Measurements from ENCODE around the gene CHL1. TPM values are rescaled to one million over a fixed set of nuclear protein-coding genes. Genes with fewer than 3 reads are reported as not detected.

The CHL1 gene
- total RNA-seq: under 1 TPM in 1 of 3 donors, not detected in 2; 0.25 TPM

- DNase-seq (no peak), ATAC-seq (no peak)
- Mint-ChIP-seq H3K36me3 (ENCODE audit: insufficient read depth) (no peaks in the 10 kb centered on the region), H3K4me3 (no peak within 1 kb of the TSS), H3K9me3 (peaks cover 3% of the 10 kb centered on the region), H3K27me3 (ENCODE audit: low read depth) (peaks cover 34% of the 10 kb centered on the region), H3K4me1 (ENCODE audit: low read depth) (peaks cover 5% of the 10 kb centered on the region)
Observed at GRCh38 chr3:196311-197148, at the start of gene CHL1. TSS of gene CHL1 (plus strand) at chr3:196763. CDS start at chr3:319777, 123,014 bp downstream.

- Mint-ChIP-seq H3K4me3 (no peak overlapping the region), H3K4me1 (ENCODE audit: low read depth) (no peaks in the 10 kb centered on the region)
- no peak for ATAC-seq
Observed at GRCh38 chr3:151614-152189, 44.9 kb upstream of the CHL1 start.

DNA sequence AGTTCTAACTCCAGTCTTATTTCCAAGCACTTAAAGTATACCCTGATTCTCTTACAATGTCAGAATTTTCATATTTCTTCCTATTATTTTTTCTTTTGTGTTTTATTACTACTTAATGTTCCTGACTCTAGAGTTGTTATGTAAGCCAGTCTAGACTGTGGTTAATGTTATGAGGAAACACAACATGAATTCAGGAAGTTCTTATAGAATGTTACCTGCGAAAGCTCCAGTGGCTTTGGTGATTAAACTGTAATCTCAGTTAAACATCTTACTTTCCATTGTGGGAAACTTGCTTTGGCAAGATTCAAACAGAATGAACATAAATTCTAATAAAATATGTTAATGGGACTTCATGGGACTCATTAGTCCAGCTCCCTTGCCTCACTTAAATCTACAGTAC is 36.6 kb upstream of the CHL1 start:
- DNase-seq (no peak), ATAC-seq (no peak)
- no peak overlapping the region for H3K4me3 Mint-ChIP-seq
- H3K36me3 Mint-ChIP-seq (ENCODE audit: insufficient read depth): no peaks in the 10 kb centered on the region
- H3K4me1 Mint-ChIP-seq (ENCODE audit: low read depth): no peaks in the 10 kb centered on the region
- H3K9me3 Mint-ChIP-seq: no peaks in the 10 kb centered on the region
- no peaks in the 10 kb centered on the region for H3K27me3 Mint-ChIP-seq (ENCODE audit: low read depth)

More at GRCh38 chr3:151614-152189, 44.9 kb upstream of the CHL1 start:
- Mint-ChIP-seq H3K27me3 (ENCODE audit: low read depth) (no peaks in the 10 kb centered on the region), H3K36me3 (ENCODE audit: insufficient read depth) (no peaks in the 10 kb centered on the region), H3K9me3 (no peaks in the 10 kb centered on the region)
- no peak for DNase-seq

- Mint-ChIP-seq H3K9me3 (no peaks in the 10 kb centered on the region), H3K36me3 (ENCODE audit: insufficient read depth) (no peaks in the 10 kb centered on the region), H3K4me1 (ENCODE audit: low read depth) (no peaks in the 10 kb centered on the region), H3K4me3 (no peak overlapping the region), H3K27me3 (ENCODE audit: low read depth) (peaks cover 1% of the 10 kb centered on the region)
- ATAC-seq (no peak), DNase-seq (no peak)
Observed at GRCh38 chr3:166071-166470, 30.5 kb upstream of the CHL1 start.

GRCh38 chr3:166799-167198 is 29.8 kb upstream of the CHL1 start:
- no peak for ATAC-seq
- no peaks in the 10 kb centered on the region for H3K36me3 Mint-ChIP-seq (ENCODE audit: insufficient read depth)

DNA sequence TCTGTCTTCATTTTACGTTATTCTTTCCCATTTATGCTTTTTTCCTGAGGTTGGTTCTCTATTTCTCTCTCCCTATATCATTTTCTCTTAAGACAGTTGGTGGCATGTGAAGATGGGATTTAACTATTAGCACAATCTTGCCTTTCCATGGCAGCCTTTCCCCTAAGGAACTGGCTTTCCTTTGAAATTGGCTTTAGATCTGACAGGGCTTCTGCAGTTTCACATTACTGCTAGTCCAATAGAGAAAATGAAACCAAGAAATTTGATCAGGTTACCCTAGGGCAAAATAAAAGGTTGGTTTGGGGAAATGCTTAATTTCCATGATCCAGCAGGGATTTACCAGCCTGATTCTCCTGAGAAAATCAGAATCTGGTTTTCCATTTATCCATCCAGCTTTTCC is 22.7 kb upstream of the CHL1 start:
- ATAC-seq (no peak), DNase-seq (no peak)
- Mint-ChIP-seq H3K9me3 (no peaks in the 10 kb centered on the region), H3K4me3 (no peak overlapping the region), H3K36me3 (ENCODE audit: insufficient read depth) (no peaks in the 10 kb centered on the region), H3K27me3 (ENCODE audit: low read depth) (peaks cover 1% of the 10 kb centered on the region), H3K4me1 (ENCODE audit: low read depth) (no peaks in the 10 kb centered on the region)

More at GRCh38 chr3:166799-167198, 29.8 kb upstream of the CHL1 start:
- Mint-ChIP-seq H3K4me3 (no peak overlapping the region), H3K27me3 (ENCODE audit: low read depth) (peaks cover 1% of the 10 kb centered on the region), H3K4me1 (ENCODE audit: low read depth) (no peaks in the 10 kb centered on the region), H3K9me3 (no peaks in the 10 kb centered on the region)
- no peak for DNase-seq

DNA sequence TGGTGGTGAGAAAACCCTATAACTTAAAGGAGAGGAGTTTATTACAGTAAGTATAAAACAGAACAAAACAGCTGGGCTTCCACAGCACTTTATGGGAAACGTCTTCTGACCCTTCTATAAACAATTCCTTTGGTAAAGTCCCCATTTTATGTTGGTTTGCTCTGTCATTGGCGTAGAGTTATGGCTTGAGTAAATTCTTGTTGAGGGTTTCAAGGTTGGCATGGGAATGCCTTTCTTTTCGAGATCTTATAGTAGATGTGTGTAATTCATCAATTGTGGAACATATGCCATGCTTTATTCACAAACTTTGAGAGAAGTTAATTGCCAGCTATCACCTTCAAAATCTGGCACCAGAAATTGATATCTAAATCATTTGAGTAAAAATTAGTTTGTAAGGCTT is 11.6 kb upstream of the CHL1 start:
- ATAC-seq: no peak
- Mint-ChIP-seq H3K9me3 (peaks cover 8% of the 10 kb centered on the region), H3K4me3 (no peak overlapping the region), H3K27me3 (ENCODE audit: low read depth) (peaks cover 2% of the 10 kb centered on the region), H3K4me1 (ENCODE audit: low read depth) (no peaks in the 10 kb centered on the region), H3K36me3 (ENCODE audit: insufficient read depth) (no peaks in the 10 kb centered on the region)
- no peak for DNase-seq

- ATAC-seq (no peak), DNase-seq (no peak)
- H3K27me3 Mint-ChIP-seq (ENCODE audit: low read depth): peaks cover 21% of the 10 kb centered on the region
- peaks cover 10% of the 10 kb centered on the region for H3K9me3 Mint-ChIP-seq
- H3K4me3 Mint-ChIP-seq: no peak overlapping the region
- H3K36me3 Mint-ChIP-seq (ENCODE audit: insufficient read depth): no peaks in the 10 kb centered on the region
- H3K4me1 Mint-ChIP-seq (ENCODE audit: low read depth): peaks cover 5% of the 10 kb centered on the region
Observed at GRCh38 chr3:192215-192929, 4.2 kb upstream of the CHL1 start.

GRCh38 chr3:194001-194400 is 2.6 kb upstream of the CHL1 start:
- DNase-seq (no peak), ATAC-seq (no peak)
- H3K4me1 Mint-ChIP-seq (ENCODE audit: low read depth): peaks cover 5% of the 10 kb centered on the region
- H3K4me3 Mint-ChIP-seq: no peak overlapping the region
- H3K27me3 Mint-ChIP-seq (ENCODE audit: low read depth): peaks cover 32% of the 10 kb centered on the region
- H3K36me3 Mint-ChIP-seq (ENCODE audit: insufficient read depth): no peaks in the 10 kb centered on the region
- peaks cover 4% of the 10 kb centered on the region for H3K9me3 Mint-ChIP-seq

- Mint-ChIP-seq H3K27me3 (ENCODE audit: low read depth) (peaks cover 34% of the 10 kb centered on the region), H3K4me1 (ENCODE audit: low read depth) (peaks cover 5% of the 10 kb centered on the region), H3K4me3 (no peak overlapping the region), H3K36me3 (ENCODE audit: insufficient read depth) (no peaks in the 10 kb centered on the region), H3K9me3 (peaks cover 4% of the 10 kb centered on the region)
- no peak for DNase-seq
- ATAC-seq: no peak
Observed at GRCh38 chr3:194421-194820, 2.1 kb upstream of the CHL1 start.

DNA sequence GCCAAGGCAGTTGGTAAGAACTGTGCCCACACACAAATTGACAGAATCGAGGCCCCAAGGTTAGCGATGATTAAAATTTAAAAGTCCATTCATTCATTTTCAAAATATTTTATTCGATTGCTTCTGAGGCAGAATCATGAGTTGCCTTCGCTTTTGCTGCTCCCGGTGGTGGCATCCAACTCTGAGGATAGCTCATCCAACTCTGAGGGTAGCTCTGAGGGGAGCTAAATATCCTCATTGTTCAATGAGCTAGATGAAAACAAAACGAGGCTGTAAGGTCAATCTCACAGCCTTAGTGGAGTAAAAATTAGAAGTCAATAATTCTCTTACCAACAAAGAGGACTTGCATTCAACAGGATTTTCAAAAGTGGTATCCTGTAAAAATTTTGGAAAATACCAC is 897 bp upstream of the CHL1 start:
- H3K4me1 Mint-ChIP-seq (ENCODE audit: low read depth): peaks cover 5% of the 10 kb centered on the region
- no peak overlapping the region for H3K4me3 Mint-ChIP-seq
- no peak for ATAC-seq
- peaks cover 4% of the 10 kb centered on the region for H3K9me3 Mint-ChIP-seq
- H3K36me3 Mint-ChIP-seq (ENCODE audit: insufficient read depth): no peaks in the 10 kb centered on the region
- H3K27me3 Mint-ChIP-seq (ENCODE audit: low read depth): peaks cover 34% of the 10 kb centered on the region
- DNase-seq: no peak

DNA sequence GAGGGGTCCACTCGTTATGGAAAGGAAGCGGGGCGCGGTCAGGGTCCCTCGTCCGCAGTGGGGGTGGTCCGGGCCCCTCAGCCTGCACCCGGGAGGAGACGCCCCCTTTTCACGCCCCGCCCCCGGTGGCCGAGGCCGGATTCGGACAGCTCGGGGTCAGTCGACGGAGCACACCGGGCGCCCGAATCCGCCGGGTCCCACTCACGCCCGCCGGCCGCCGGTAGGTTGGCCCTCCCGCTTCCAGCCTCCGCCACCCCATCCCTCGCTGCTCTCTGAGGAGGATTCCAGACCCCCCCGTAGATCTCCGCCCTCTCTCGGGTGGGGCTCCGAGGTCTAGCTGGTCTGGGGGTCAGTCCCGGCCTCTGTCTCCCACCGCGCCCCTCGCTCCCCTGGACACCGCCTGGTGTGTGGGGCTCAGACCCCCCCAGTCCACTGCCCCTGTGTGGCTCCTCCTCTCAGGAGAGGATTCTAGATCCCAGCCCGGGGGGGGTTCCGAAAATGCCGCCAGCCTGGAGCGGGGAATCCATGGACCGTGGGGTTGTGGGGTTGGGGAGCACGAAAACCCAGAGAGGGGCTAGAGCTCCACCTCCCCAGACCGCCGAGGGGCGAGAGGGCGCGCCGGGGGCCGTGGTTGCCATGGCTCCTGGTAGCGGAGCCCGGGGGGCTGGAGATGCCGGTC is 725 bp downstream of the CHL1 start:
- Mint-ChIP-seq H3K4me1 (ENCODE audit: low read depth) (peaks cover 5% of the 10 kb centered on the region), H3K9me3 (no peaks in the 10 kb centered on the region), H3K36me3 (ENCODE audit: insufficient read depth) (no peaks in the 10 kb centered on the region), H3K27me3 (ENCODE audit: low read depth) (peaks cover 34% of the 10 kb centered on the region), H3K4me3 (no peak overlapping the region)
- DNase-seq (no peak), ATAC-seq (no peak)

DNA sequence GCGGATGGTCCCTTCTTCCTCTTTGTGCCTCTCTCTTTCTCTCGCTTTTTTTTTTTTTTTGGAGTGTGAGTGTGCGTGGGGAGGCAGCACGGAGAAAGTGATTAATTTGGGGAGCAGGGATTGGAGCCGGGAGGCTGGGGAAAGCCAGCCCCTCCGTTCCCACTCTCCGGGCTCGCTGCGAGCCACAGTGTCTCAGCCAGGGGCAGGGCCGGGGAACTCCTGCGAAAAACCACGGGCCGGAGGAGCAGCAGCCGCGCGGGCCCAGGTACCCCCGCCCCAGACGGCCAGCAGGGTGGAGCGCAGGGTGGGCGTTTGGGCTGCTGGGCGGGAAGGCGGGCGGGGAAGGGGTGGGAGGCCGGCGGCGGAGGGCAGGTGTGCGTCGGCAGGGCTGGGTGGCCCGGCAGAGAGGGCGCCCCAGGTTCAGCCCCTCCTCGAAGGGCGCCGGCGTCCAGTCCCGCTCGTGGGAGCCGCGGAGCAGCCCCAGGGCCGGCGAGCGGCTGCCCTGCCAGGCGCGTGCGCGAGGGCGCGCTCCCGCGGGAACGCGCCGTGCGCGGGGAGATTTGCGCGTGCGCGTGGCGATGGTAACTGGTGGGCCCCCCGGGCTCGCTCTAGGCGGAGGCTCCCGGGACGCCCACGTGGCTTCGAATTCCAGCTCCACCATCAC is 1.4 kb downstream of the CHL1 start:
- Mint-ChIP-seq H3K4me3 (no peak overlapping the region), H3K9me3 (no peaks in the 10 kb centered on the region), H3K27me3 (ENCODE audit: low read depth) (peaks cover 32% of the 10 kb centered on the region), H3K4me1 (ENCODE audit: low read depth) (peaks cover 5% of the 10 kb centered on the region), H3K36me3 (ENCODE audit: insufficient read depth) (no peaks in the 10 kb centered on the region)
- ATAC-seq: peak in 1 of 2 donors; percentile 27
- DNase-seq: no peak

DNA sequence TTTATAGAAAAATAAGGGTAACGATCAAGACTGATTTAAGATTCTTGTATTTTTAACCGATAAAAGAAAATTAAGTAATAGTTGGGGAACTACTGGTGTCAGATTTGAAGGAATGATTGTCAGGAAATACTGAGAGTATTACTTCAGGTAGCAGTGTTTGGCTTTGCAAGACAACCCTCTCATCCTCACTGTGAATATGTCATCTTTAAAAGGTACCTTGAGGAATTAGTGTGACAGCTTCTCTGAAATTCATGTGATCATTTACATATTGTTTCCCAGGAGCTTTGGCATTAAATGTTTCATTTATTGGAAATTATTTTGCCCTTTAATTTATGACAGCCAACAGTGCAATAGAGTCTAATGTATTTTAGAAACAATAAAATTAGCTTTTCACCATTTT is 3.3 kb downstream of the CHL1 start:
- Mint-ChIP-seq H3K9me3 (no peaks in the 10 kb centered on the region), H3K4me3 (no peak overlapping the region), H3K36me3 (ENCODE audit: insufficient read depth) (no peaks in the 10 kb centered on the region), H3K4me1 (ENCODE audit: low read depth) (peaks cover 5% of the 10 kb centered on the region), H3K27me3 (ENCODE audit: low read depth) (peaks cover 30% of the 10 kb centered on the region)
- no peak for DNase-seq
- ATAC-seq: no peak
